ENCODE results near the gene NTN3.

Gene NTN3

DNA sequence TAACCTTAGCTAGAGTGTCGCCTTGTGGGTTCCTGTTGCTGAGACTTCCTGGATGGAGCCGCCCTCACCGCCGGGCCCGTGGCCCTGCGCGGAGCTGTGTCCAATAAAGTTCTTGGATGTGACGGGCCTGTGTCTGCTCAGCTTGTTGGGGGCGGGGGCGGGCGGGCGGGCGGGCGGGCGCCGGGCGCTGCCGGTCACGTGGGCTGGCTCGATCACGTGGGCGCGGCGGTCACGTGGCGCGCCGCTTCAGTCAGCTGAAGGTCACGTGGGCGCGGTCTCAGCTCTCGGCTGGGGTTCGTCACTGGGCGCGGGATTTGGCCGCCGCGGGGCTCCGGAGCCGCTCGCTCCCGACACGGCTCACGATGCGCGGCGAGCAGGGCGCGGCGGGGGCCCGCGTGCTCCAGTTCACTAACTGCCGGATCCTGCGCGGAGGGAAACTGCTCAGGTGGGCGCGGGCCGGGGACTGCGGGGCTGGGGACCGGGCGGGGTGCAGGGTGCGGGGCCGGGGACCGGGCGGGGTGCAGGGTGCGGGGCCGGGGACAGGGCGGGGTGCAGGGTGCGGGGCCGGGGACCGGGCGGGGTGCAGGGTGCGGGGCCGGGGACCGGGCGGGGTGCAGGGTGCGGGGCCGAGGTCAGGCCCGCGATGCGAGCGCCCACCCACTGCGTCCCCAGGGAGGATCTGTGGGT is 49.1 kb downstream of the NTN3 start, which contains the start of gene AMDHD2:
Gene AMDHD2 (plus strand): TSS at position 275 of the 687 bp plus-strand sequence. CDS start 88 bp downstream, at position 363.
- TF ChIP-seq NFIC (IDR thresholded peaks at IDR 0.05) (peak; percentile 52; the same call in 1 of the 2 replicates), TAF1 (IDR thresholded peaks at IDR 0.05; ENCODE audit: low read depth) (peak; percentile 66; the same call in 1 of the 2 replicates), YY1 (IDR thresholded peaks at IDR 0.05; ENCODE audit: low read depth) (peak; percentile 75), FOXM1 (IDR thresholded peaks at IDR 0.05; ENCODE audit: borderline replicate concordance, low read depth) (no peak), EGR1 (IDR thresholded peaks at IDR 0.05) (peak; percentile 50), CREB1 (IDR thresholded peaks at IDR 0.05; ENCODE audit: low read depth) (no peak; the same call in 1 of the 2 replicates), TEAD4 (IDR thresholded peaks at IDR 0.05) (peak; percentile 44; the same call in 1 of the 2 replicates), EP300 (IDR thresholded peaks at IDR 0.05; ENCODE audit: borderline replicate concordance) (peak; percentile 47; the same call in 1 of the 2 replicates), CEBPB (IDR thresholded peaks at IDR 0.05) (no peak; the same call in 1 of the 2 replicates), TCF12 (IDR thresholded peaks at IDR 0.05; ENCODE audit: low read depth) (peak; percentile 78; the same call in 1 of the 2 replicates)
- TF ChIP-seq, protein P1, sequence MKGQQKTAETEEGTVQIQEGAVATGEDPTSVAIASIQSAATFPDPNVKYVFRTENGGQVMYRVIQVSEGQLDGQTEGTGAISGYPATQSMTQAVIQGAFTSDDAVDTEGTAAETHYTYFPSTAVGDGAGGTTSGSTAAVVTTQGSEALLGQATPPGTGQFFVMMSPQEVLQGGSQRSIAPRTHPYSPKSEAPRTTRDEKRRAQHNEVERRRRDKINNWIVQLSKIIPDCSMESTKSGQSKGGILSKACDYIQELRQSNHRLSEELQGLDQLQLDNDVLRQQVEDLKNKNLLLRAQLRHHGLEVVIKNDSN (IDR thresholded peaks at IDR 0.05), result peak; percentile 98
- TF ChIP-seq, protein P2, sequence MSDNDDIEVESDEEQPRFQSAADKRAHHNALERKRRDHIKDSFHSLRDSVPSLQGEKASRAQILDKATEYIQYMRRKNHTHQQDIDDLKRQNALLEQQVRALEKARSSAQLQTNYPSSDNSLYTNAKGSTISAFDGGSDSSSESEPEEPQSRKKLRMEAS (IDR thresholded peaks at IDR 0.05), result peak; percentile 92

DNA sequence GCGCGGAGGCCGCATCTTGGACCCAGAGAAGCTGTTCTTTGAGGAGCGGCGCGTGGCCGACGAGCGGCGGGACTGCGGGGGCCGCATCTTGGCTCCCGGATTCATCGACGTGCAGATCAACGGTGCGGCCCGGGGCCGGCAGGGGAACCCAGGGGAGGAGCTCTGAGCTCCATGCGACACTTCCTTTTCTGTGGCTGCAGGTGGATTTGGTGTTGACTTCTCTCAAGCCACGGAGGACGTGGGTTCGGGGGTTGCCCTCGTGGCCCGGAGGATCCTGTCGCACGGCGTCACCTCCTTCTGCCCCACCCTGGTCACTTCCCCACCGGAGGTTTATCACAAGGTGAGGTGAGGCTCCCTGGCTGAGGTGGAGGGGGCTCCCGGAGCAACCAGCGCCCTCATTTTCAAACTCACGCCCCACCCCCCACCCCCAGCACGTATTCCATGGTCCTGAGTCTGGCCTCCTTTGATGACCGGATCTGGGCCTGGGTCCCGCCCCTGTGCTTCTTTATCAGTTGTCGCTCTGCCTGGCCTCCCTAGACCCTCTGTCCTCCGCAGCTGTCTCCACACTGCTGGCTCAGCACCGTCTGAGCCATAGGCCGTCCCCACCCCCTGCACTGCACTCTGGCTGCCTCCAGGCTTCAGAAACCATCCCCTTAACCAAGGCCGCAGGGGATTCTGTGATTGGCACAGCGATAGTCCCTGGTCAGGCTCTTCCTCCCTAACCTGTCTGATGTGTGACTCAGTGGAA is 49.9 kb downstream of the NTN3 start:
- TF ChIP-seq, protein P2 (IDR thresholded peaks at IDR 0.05), result no peak
- no peak for TF ChIP-seq EP300 (IDR thresholded peaks at IDR 0.05; ENCODE audit: borderline replicate concordance)
- no peak for TF ChIP-seq TAF1 (IDR thresholded peaks at IDR 0.05; ENCODE audit: low read depth)
- no peak for TF ChIP-seq YY1 (IDR thresholded peaks at IDR 0.05; ENCODE audit: low read depth)
- no peak for TF ChIP-seq NFIC (IDR thresholded peaks at IDR 0.05)
- TF ChIP-seq FOXM1 (IDR thresholded peaks at IDR 0.05; ENCODE audit: borderline replicate concordance, low read depth), result no peak
- TF ChIP-seq CEBPB (IDR thresholded peaks at IDR 0.05), result no peak
- no peak for TF ChIP-seq ZBTB7A (IDR thresholded peaks at IDR 0.05; ENCODE audit: low read depth)
- TF ChIP-seq TCF12 (IDR thresholded peaks at IDR 0.05; ENCODE audit: low read depth), result no peak
- TF ChIP-seq RAD21 (IDR thresholded peaks at IDR 0.05; ENCODE audit: low read depth), result no peak
- TF ChIP-seq, protein P1 (IDR thresholded peaks at IDR 0.05), result no peak
